ENCODE results near the gene CA5A. TPM values are rescaled to one million over a fixed set of nuclear protein-coding genes. Genes with fewer than 3 reads are reported as not detected.

CA5A gene
- total and polyA plus RNA-seq, 9 donors = 0.02 to 0.05 TPM; not detected in 7

DNA sequence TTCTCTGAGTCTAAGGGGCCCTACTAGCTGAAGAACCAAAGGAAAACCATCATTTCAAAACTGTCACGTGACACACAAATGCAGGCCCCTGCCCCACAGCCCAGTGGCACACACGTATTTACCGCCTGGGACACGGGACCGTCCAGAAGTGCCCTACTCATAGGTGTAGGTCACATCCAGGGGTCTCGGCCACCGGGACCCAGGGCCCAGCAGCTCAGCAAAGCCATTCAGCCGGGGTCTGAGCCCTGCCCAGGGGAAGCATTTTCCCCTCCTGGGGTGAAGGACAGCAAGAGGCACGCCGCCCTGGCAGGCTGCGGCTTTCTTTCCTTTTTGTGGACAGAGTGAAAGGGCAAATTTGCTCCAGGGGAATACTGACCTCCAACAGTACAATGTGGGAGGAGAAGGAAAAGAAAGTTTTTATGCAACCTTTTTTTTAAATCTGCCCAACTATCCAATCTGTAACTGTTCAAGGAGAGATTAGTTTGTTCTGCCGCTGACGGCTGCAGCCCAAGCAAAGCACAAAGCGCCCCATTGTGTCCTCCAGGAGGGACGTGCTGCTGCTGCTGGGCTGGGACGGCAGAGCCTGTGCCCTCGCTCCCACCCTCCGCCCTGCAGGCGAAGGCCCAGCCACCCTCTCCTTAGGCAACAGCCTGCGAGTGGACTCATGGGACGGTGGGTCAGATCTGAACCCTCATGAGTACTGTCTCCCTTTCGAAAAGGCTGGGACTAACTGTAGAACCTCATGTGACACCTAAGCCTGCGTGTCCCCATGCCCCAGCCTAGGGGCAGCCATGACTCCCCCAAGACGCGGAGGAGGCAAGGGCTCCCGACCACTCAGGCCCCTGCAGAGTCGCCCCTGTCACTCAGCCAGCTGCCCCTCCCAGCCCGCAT, 88.3 kb downstream of the CA5A start:
- Histone ChIP-seq H3K27me3 (no peaks in the 10 kb centered on the region), H3K36me3 (no peaks in the 10 kb centered on the region), H3K27ac (no peak overlapping the region), H3K4me1 (ENCODE audit: insufficient read depth) (no peaks in the 10 kb centered on the region), H3K9me3 (no peaks in the 10 kb centered on the region), H3K4me3 (no peak overlapping the region)
- intact Hi-C loops (cut with DNase I) = no loop called here
- WGBS, 3 donors = 80 to 87% (median 81%) methylated on average over 28 of the region's 28 CpGs
- TF ChIP-seq, protein P1, sequence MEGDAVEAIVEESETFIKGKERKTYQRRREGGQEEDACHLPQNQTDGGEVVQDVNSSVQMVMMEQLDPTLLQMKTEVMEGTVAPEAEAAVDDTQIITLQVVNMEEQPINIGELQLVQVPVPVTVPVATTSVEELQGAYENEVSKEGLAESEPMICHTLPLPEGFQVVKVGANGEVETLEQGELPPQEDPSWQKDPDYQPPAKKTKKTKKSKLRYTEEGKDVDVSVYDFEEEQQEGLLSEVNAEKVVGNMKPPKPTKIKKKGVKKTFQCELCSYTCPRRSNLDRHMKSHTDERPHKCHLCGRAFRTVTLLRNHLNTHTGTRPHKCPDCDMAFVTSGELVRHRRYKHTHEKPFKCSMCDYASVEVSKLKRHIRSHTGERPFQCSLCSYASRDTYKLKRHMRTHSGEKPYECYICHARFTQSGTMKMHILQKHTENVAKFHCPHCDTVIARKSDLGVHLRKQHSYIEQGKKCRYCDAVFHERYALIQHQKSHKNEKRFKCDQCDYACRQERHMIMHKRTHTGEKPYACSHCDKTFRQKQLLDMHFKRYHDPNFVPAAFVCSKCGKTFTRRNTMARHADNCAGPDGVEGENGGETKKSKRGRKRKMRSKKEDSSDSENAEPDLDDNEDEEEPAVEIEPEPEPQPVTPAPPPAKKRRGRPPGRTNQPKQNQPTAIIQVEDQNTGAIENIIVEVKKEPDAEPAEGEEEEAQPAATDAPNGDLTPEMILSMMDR (IDR thresholded peaks at IDR 0.05) = no peak
- no peak for TF ChIP-seq POLR2A (IDR thresholded peaks at IDR 0.05)
- no peak for TF ChIP-seq EP300 (IDR thresholded peaks at IDR 0.05)
- DNase-seq = no peak

DNA sequence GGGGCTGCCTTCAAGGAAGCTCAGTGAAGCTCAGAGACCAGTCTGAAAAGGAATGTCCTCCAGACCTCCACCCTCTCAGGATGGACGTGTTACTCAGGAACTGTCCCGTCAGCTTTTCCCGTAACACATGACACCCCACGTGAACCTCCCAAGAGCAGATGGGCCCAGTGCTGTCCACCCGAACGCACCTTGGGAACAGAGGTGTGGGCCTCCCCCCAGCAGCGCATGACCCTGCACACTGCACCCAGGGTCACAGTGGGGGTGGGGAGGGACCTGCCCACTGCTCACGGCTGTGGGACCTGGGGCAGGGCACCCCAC, 88.9 kb downstream of the CA5A start:
- no peaks in the 10 kb centered on the region for H3K27me3 ChIP-seq
- H3K9me3 ChIP-seq = no peaks in the 10 kb centered on the region
- 88 to 94% (median 93%) methylated on average over 8 of the region's 8 CpGs for WGBS, 3 donors
- H3K27ac ChIP-seq = no peak overlapping the region
- no peaks in the 10 kb centered on the region for H3K36me3 ChIP-seq
- no peak overlapping the region for H3K4me3 ChIP-seq
- intact Hi-C loops (cut with DNase I) = no loop called here
- DNase-seq = peak in 1 of 5 donors; percentile 31
- H3K4me1 ChIP-seq (ENCODE audit: insufficient read depth) = no peaks in the 10 kb centered on the region
- TF ChIP-seq EP300 (IDR thresholded peaks at IDR 0.05) (no peak), POLR2A (IDR thresholded peaks at IDR 0.05) (no peak)
- TF ChIP-seq, protein P1 (IDR thresholded peaks at IDR 0.05) = no peak

DNA sequence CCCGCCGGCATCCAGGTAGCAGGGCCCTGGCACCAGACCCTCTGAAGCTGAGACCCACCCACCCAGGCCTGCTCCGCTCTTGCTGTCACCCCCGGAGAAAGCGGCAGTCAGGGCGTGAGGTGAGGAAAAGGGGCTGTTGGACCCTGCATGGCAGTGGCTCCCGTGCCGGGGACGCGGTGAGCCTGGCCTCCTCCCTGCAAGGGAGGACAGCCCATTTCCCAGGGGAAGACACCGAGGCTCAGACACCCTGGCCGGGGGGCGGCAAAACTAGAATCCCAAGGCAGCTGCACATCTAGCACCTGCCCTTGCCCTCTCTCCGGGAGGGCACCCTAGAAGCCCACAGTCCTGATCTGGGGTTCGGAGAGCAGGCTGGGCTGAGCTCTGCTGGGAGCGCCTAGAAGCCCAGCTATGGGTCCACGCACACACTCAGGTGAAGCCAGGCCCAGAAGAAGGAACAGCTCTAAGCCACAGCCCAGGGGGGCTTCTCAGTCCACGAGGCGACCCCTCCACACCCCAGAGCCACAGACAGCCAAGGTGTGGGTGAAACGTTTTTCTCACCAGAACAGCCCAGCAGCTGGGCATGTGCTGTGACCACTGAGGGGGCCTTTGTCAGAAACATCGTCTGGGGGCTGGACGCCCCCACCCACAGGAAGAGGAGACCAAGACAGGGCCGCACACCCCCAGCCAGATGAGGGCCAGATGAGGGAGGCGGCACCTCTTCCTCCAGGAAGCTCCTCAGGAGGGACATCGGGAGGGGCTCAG, 89.4 kb downstream of the CA5A start:
- Histone ChIP-seq H3K36me3 (no peaks in the 10 kb centered on the region), H3K27ac (no peak overlapping the region), H3K4me3 (no peak overlapping the region), H3K4me1 (ENCODE audit: insufficient read depth) (no peaks in the 10 kb centered on the region), H3K27me3 (no peaks in the 10 kb centered on the region), H3K9me3 (no peaks in the 10 kb centered on the region)
- 88 to 93% (median 89%) methylated on average over 25 of the region's 25 CpGs for WGBS, 3 donors
- no peak for TF ChIP-seq POLR2A (IDR thresholded peaks at IDR 0.05)
- TF ChIP-seq EP300 (IDR thresholded peaks at IDR 0.05) = no peak
- TF ChIP-seq, protein P1 (IDR thresholded peaks at IDR 0.05) = no peak
- intact Hi-C loops (cut with DNase I) = no loop called here
- no peak for DNase-seq

DNA sequence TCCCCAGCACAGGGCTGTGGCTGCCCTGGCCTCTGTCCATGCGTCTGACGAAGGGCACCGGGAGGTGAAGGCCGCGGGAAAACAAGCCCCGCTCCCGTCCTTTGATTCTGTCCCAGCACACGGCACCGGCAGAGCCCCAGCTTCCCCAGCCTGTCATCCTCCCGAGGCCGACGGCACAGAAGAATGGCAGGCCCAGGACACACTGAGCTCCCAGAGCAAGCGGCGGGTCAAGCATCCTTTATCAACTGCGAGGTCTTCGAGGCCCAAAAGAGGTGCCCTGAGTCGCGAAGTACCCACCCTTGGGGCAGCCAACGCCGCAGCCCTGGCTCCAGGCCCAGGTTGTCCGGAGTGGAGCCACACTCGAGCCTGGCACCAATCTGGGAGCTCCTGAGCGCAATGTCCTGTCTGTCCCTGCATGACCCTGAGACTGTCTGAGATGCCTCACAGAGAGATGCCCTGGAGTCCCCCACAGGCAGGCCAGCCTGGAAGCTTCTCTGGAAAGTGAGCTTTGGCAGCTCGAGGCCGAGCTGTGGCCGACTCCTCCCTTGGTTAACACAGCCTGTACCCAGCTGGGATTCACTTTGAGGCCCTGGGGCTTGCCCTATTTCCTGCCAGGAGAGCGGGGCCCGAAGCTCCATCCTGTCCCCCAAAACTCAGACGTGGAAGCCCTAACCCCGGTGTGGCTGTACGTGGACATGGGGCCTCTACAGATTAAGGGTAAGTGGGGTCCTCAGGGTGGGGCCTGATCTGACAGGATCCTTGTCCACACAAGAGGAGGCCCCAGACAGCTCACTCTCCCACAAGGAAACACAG, 90.3 kb downstream of the CA5A start:
- H3K27ac ChIP-seq = no peak overlapping the region
- intact Hi-C loops (cut with DNase I) = no loop called here

More for the DNA sequence above, 90.3 kb downstream of the CA5A start:
- H3K4me1 ChIP-seq (ENCODE audit: insufficient read depth) = no peaks in the 10 kb centered on the region
- 77 to 85% (median 83%) methylated on average over 31 of the region's 31 CpGs for WGBS, 3 donors
- H3K9me3 ChIP-seq = no peaks in the 10 kb centered on the region
- TF ChIP-seq, protein P1 (IDR thresholded peaks at IDR 0.05) = no peak
- TF ChIP-seq POLR2A (IDR thresholded peaks at IDR 0.05) (no peak), EP300 (IDR thresholded peaks at IDR 0.05) (no peak)
- no peak overlapping the region for H3K4me3 ChIP-seq
- H3K36me3 ChIP-seq = no peaks in the 10 kb centered on the region
- H3K27me3 ChIP-seq = no peaks in the 10 kb centered on the region
- no peak for DNase-seq
